Measurements from ENCODE around the gene RNASE11.

GRCh38 chr14:20630340-20631022 lies 42.7 kb upstream of the RNASE11 start:
- TF ChIP-seq, protein P1, sequence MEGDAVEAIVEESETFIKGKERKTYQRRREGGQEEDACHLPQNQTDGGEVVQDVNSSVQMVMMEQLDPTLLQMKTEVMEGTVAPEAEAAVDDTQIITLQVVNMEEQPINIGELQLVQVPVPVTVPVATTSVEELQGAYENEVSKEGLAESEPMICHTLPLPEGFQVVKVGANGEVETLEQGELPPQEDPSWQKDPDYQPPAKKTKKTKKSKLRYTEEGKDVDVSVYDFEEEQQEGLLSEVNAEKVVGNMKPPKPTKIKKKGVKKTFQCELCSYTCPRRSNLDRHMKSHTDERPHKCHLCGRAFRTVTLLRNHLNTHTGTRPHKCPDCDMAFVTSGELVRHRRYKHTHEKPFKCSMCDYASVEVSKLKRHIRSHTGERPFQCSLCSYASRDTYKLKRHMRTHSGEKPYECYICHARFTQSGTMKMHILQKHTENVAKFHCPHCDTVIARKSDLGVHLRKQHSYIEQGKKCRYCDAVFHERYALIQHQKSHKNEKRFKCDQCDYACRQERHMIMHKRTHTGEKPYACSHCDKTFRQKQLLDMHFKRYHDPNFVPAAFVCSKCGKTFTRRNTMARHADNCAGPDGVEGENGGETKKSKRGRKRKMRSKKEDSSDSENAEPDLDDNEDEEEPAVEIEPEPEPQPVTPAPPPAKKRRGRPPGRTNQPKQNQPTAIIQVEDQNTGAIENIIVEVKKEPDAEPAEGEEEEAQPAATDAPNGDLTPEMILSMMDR (IDR thresholded peaks at IDR 0.05), result no peak
- no peak for TF ChIP-seq ZFX (IDR thresholded peaks at IDR 0.05; ENCODE audit: borderline replicate concordance)
